Measurements from ENCODE around the gene TRPC4AP.

The TRPC4AP gene

GRCh38 chr20:35011589-35012226, 80.9 kb downstream of the TRPC4AP start:
- DNase-seq = no peak

DNA sequence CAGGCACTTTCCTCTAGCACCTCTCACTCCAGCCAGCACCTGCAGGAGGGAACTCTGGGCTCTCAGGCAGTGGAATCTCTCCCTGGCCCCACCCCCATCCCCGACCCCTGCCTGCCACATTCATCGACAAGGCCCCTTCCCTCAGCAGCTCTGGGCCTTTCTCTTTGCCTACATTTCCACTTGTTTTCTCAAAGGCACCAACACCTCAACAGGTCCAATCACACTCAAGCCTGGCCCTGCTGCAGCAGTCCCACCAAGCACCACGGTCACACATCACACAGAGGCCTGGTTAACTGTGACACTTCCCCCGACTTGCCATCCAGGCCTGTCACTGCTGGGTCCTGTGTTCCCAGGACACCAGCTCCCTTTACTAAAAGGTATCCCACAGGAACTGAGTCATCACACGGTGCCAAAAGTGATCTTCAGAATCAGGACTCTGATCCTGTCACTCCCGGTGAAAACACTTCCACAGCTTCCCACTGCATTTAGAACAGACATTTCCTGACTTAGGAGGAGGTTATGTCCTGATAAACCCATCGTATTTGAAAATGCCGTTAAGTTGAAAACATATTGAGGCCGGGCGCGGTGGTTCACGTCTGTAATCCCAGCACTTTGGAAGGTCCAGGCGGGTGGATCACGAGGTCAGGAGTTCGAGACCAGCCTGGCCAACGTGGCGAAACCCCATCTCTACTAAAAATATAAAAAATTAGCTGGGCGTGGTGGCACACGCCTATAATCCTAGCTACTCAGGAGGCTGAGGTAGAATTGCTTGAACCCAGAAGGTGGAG, 82.0 kb downstream of the TRPC4AP start:
- no peak for DNase-seq

- no peak for DNase-seq
Measured at GRCh38 chr20:35009665-35010328, 82.8 kb downstream of the TRPC4AP start.

DNA sequence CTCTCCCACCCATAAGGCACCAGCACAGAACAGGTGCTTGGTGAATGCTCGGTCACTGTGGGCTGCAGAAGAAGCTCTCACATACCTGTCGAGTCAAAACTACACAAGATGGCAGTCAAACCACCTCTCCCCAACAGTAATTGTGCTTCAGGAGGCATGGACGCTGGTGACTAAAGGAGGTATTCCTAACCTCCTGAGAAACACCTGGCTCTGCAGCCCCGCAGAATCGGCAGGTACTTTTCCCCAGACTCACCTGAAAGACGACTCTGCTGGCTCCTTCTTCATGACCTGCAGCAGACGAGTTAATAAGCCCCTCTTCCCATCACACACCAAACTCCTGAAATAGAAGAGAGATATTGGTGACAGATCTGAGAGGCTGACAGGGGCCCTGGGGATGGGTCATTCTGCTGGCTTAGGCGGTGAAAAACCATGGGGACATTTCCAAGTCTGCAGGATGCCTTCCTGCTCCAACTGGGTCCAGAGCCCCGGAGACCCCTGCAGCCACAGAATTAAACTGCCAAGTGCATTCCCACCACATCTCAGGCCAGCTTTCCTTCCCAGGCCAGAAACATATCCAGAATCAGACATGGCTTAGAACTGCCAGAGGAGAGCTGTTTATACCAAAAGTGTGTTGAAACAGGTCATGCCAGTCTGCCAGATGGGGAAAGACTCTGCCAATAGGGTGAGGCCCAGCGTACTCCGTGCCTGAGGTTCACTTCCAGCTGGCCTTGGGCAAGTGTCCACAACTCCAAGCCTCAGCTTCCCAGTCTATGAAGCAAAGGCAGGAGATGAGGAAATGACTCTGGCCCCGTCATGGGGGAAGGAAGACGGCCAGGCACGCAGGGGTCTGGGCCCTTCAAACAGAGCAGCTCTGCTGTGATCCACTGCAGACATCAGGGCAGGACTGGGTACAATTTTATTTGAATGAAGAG, 83.9 kb downstream of the TRPC4AP start:
- DNase-seq = no peak

DNA sequence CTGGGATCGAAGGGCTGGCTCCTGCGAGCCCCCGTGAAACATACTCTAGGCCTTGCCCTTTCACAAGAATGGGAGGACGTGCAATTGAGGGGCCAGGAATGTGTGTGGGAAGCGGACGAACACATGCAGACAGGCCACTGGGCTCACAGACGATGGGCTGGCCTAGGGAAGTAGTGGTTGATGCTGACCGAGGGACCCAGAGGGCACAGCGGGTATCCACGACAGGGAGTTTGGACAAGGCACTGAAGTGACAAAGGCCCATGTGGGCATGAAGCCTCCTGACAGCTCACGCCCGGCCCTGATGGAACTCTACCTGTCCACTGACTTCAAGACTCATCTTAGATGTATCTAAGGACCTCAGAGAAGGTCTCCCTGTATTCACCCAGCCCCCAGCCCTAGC, 84.7 kb downstream of the TRPC4AP start:
- DNase-seq = no peak

DNA sequence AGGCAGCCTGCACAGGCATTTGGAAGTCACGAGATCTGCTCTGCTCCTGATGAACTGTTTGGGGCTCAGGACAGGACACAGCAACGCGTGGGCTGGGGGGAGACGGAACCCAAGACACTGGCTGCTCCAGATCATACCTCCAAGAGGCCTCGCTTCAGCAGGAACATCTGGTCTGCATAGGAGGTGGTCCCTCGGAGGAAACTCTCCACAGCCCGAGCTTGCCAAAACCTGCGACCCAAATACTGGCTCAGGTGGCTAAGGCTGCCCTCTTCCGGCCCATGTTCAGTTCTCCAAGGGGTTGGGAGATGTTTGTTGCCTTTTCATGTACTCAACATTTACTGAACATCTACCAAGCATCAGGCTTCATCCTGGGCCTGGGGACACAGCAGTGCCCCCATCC, 85.2 kb downstream of the TRPC4AP start:
- no peak for DNase-seq

GRCh38 chr20:35006531-35006971, 86.1 kb downstream of the TRPC4AP start:
- DNase-seq = no peak

- DNase-seq = no peak
Measured at GRCh38 chr20:35006009-35006408, 86.6 kb downstream of the TRPC4AP start.

GRCh38 chr20:35005463-35005961, 87.1 kb downstream of the TRPC4AP start:
- no peak for DNase-seq

DNA sequence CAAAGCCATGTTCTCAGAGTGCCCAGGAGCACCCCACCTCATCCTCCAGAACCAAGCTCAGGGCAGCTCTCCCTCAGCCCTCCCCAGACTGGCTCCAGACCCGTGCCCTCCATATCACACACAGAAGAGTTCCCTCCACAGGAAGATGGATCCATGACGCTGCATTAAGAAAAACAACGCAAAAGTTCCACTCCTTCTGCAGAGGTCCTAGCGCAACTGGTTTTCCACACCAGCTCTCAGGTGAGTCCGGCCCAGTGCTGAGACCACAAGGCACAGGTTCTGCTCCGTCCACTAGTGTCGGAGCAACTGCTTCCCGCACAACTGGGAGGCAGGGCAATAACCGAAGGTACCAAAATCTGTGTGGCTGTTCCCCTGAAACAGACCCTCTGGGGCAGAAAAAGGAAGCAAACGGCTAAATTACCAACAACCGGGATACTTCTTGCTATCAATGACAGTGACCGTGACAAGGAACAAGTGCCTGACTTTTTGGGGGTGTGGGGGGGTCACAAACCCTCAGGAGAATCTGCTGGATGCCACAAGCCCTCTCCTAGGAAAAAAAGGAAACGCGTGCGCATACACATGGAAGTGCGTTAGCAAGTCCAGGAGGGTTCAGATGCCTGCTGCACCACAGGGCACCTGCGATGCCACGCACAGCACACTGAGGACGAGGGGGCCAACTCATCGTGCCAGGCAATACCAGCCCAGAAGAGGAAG, 87.7 kb downstream of the TRPC4AP start:
- DNase-seq = no peak

DNA sequence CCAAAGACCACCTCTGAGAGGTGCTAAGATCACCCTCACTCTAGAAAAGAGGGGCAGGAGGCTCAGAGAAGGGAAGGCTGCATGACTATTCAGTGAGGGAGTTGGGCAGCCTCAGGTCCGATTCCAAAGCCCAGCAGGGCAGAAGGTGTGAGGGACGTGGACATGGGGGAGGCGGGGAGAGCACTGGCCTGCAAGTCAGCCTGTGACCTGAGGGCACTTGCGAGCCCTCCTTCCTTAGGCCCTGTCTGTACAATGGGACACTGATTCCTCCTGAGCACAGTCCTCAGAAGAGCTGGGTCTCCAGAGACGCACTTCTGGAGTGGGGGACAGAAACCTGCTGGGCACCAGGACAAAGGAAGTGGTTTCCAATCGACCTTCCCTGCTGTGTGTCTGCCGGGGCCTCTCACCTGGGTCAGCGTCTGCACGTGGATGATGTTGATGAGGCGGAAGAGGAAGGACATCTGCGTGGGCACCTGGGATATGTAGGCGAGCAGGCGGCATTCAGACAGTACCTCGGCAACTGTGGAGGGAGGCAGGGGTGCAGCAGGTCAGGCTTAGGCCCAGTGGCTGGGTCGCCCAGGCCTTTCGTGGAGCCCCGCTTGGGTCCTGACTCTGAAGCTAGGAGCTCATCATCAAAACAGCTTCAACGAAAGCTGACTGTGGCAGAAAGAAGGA, 88.4 kb downstream of the TRPC4AP start:
- no peak for DNase-seq

DNA sequence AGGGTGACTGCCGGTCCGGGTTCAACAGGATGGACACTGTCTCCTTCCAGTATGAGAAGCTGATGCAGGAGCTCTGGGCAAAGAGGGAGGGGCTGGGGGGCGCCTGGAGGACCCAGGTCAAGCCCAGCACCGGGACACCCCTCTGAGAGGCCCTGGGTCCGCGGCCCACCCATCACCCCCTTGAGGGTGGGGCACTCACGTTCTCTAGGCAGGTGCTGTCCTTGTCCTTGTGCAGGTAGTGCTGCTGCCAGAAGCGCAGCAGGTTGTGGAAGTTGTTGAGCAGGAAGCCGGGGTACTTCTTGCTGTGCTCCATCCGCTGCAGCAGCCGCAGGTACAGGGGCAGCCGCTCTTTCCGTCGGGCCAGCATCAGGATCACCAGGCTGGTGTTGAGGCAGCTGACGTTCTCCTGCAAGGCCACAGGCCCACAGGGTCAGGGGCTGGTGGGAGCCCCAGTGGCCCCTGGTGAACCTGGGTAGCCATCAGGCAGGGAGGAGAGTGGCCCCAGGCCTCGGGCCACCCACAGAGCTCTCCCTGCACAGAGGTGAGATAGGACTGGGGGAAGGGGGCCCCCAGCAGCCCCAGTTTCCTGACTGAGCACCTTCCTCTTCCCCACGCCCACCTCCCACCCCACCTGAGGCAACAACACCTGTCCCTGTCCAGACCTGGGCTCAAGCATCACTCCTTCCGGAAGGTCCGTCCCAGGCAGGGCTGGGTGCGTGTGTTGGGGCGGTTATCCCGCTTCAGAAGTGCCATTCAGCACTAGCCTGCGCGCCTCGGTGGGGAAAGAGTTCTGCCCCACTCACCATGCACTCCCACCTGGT, 89.2 kb downstream of the TRPC4AP start:
- no peak for DNase-seq

GRCh38 chr20:35002426-35003210, 90.0 kb downstream of the TRPC4AP start:
- no peak for DNase-seq

- DNase-seq = no peak
Measured at GRCh38 chr20:35001596-35002362, 90.8 kb downstream of the TRPC4AP start.

GRCh38 chr20:35000922-35001595, 91.5 kb downstream of the TRPC4AP start:
- no peak for DNase-seq

DNA sequence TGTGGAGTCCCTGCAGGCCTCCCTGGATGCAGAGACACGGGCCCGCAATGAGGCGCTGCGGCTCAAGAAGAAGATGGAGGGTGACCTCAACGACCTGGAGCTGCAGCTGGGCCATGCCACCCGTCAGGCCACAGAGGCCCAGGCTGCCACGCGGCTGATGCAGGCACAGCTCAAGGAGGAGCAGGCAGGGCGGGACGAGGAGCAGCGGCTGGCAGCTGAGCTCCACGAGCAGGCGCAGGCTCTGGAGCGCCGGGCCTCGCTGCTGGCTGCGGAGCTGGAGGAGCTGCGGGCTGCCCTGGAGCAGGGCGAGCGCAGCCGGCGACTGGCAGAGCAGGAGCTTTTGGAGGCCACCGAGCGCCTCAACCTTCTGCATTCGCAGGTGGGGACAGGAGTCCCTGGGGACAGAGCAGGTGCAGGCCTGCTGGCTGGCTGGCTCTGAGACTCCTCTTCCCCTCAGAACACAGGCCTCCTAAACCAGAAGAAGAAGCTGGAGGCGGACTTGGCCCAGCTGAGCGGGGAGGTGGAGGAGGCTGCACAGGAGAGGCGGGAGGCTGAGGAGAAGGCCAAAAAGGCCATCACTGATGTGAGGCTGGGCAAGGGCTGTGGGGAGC, 92.2 kb downstream of the TRPC4AP start:
- no peak for DNase-seq

- DNase-seq = no peak
Measured at GRCh38 chr20:34999782-35000181, 92.8 kb downstream of the TRPC4AP start.

GRCh38 chr20:34999021-34999451, 93.6 kb downstream of the TRPC4AP start:
- no peak for DNase-seq

Measured in SHP77 (cell line).